ENCODE data around the gene NFE2L3.

NFE2L3 gene

DNA sequence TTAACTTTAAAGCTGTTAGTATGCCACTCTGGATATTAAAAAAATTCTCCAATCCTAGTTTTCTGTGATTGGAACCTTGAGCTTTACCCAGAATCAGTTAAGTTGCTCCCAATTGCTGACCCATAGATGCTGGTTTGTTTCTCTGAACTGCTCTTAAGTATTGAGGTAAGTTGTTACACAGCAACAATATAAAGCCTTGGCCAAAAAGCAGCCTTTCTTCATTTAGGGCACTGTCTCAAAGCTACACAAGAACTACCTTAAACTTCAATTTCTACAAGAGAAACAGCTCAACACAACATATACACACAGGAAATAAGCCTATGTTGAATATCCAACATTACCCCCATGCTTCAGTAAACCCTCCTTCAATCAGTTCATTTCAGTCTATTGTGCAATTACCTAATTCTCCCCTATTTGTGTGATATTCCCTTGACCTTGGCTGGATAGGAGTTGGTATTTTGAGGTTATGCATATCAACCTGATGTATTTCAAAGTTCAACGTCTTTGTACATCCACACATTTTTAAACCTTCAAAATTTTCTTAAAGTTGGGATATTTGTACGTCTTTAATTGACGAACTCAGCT lies 37.1 kb downstream of the NFE2L3 start:
- TF ChIP-seq CSRNP3 (CRISPR knock-in tag; IDR thresholded peaks at IDR 0.05) (peak; percentile 39; the same call in 1 of the 2 replicates), ZFP30 (CRISPR knock-in tag; IDR thresholded peaks at IDR 0.05) (no peak), CREB5 (CRISPR knock-in tag; IDR thresholded peaks at IDR 0.05; ENCODE audit: low read depth) (peak; percentile 8; the same call in 1 of the 2 replicates), ISL1 (CRISPR knock-in tag; IDR thresholded peaks at IDR 0.05) (no peak), PPARA (CRISPR knock-in tag; IDR thresholded peaks at IDR 0.05; ENCODE audit: borderline replicate concordance) (no peak), TSHZ2 (CRISPR knock-in tag; IDR thresholded peaks at IDR 0.05) (no peak), ZC3H10 (CRISPR knock-in tag; IDR thresholded peaks at IDR 0.05) (0 out of 2 replicates have a peak, but pooled peaks have one; percentile 42), ARNTL (CRISPR knock-in tag; IDR thresholded peaks at IDR 0.05; ENCODE audit: borderline replicate concordance, low read depth) (peak; percentile 17; the same call in 1 of the 2 replicates), PATZ1 (CRISPR knock-in tag; IDR thresholded peaks at IDR 0.05; ENCODE audit: borderline replicate concordance) (0 out of 2 replicates have a peak, but pooled peaks have one; percentile 33), TCF4 (CRISPR knock-in tag; IDR thresholded peaks at IDR 0.05; ENCODE audit: borderline replicate concordance) (peak; percentile 9; the same call in 1 of the 2 replicates)

GRCh38 chr7:26189697-26190096 lies 37.7 kb downstream of the NFE2L3 start:
- ATAC-seq: no peak
- no peak for TF ChIP-seq SNAI2 (CRISPR knock-in tag; IDR thresholded peaks at IDR 0.05)
- 0 out of 2 replicates have a peak, but pooled peaks have one; percentile 14 for TF ChIP-seq ESRRG (CRISPR knock-in tag; IDR thresholded peaks at IDR 0.05)
- peak; percentile 74; the same call in 1 of the 2 replicates for TF ChIP-seq RARB (CRISPR knock-in tag; IDR thresholded peaks at IDR 0.05)
- 0 out of 2 replicates have a peak, but pooled peaks have one; percentile 5 for TF ChIP-seq ZNF8 (CRISPR knock-in tag; IDR thresholded peaks at IDR 0.05)
- peak; percentile 11 for TF ChIP-seq PATZ1 (CRISPR knock-in tag; IDR thresholded peaks at IDR 0.05; ENCODE audit: borderline replicate concordance)

More for the DNA sequence above, 37.1 kb downstream of the NFE2L3 start:
- no peak for ATAC-seq

GRCh38 chr7:26190417-26190869 lies 38.4 kb downstream of the NFE2L3 start:
- TF ChIP-seq PATZ1 (CRISPR knock-in tag; IDR thresholded peaks at IDR 0.05; ENCODE audit: borderline replicate concordance) (0 out of 2 replicates have a peak, but pooled peaks have one; percentile 13), CREB5 (CRISPR knock-in tag; IDR thresholded peaks at IDR 0.05; ENCODE audit: low read depth) (no peak; the same call in 1 of the 2 replicates), CSRNP3 (CRISPR knock-in tag; IDR thresholded peaks at IDR 0.05) (no peak; the same call in 1 of the 2 replicates), GLIS3 (CRISPR knock-in tag; IDR thresholded peaks at IDR 0.05) (0 out of 2 replicates have a peak, but pooled peaks have one; percentile 5)
- no peak for ATAC-seq

Measured in SK-N-SH treated with all-trans-retinoic acid at 6 μM for 48 hours (cell line).